ENCODE data around the gene FEV.

The FEV gene

GRCh38 chr2:218963601-218964000, 21.4 kb downstream of the FEV start:
- no peak overlapping the region for H3K27ac ChIP-seq (ENCODE audit: low read length)
- H3K9ac ChIP-seq (ENCODE audit: low read depth, low read length) = no peak overlapping the region
- H3K27me3 ChIP-seq (ENCODE audit: insufficient read depth, low read length, poor library complexity) = peaks cover 6% of the 10 kb centered on the region
- no peak for DNase-seq
- H4K20me1 ChIP-seq (ENCODE audit: insufficient read depth, low read length) = peaks cover 6% of the 10 kb centered on the region; the same call in 1 of the 2 replicates
- no peak for TF ChIP-seq EZH2 (IDR thresholded peaks at IDR 0.05; ENCODE audit: borderline replicate concordance, low read depth, low read length, severe bottlenecking)
- TF ChIP-seq, protein P1, sequence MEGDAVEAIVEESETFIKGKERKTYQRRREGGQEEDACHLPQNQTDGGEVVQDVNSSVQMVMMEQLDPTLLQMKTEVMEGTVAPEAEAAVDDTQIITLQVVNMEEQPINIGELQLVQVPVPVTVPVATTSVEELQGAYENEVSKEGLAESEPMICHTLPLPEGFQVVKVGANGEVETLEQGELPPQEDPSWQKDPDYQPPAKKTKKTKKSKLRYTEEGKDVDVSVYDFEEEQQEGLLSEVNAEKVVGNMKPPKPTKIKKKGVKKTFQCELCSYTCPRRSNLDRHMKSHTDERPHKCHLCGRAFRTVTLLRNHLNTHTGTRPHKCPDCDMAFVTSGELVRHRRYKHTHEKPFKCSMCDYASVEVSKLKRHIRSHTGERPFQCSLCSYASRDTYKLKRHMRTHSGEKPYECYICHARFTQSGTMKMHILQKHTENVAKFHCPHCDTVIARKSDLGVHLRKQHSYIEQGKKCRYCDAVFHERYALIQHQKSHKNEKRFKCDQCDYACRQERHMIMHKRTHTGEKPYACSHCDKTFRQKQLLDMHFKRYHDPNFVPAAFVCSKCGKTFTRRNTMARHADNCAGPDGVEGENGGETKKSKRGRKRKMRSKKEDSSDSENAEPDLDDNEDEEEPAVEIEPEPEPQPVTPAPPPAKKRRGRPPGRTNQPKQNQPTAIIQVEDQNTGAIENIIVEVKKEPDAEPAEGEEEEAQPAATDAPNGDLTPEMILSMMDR (IDR thresholded peaks at IDR 0.05; ENCODE audit: borderline replicate concordance, extremely low read depth, low read length, poor library complexity, severe bottlenecking) = no peak
- no peaks in the 10 kb centered on the region for H3K36me3 ChIP-seq (ENCODE audit: insufficient read depth, low read length)
- H3K4me3 ChIP-seq (ENCODE audit: low read depth in 1 of 2, low read length in 2 of 2) = no peak overlapping the region
- no peaks in the 10 kb centered on the region for H3K4me1 ChIP-seq (ENCODE audit: insufficient read depth, low read length)
- ATAC-seq (ENCODE audit: insufficient read depth, low read depth) = no peak
- H2AFZ ChIP-seq (ENCODE audit: low read depth, low read length) = no peak overlapping the region
- no peaks in the 10 kb centered on the region for H3K79me2 ChIP-seq (ENCODE audit: insufficient read depth, low read length)
- no peak overlapping the region for H3K4me2 ChIP-seq (ENCODE audit: insufficient read depth, low read length)
- H3K9me3 ChIP-seq (ENCODE audit: insufficient read depth, low read length, severe bottlenecking) = no peaks in the 10 kb centered on the region

- Histone ChIP-seq H3K4me3 (ENCODE audit: low read depth in 1 of 2, low read length in 2 of 2) (no peak overlapping the region), H3K9ac (ENCODE audit: low read depth, low read length) (no peak overlapping the region), H3K4me2 (ENCODE audit: insufficient read depth, low read length) (no peak overlapping the region), H3K4me1 (ENCODE audit: insufficient read depth, low read length) (no peaks in the 10 kb centered on the region), H3K27me3 (ENCODE audit: insufficient read depth, low read length, poor library complexity) (peaks cover 6% of the 10 kb centered on the region), H3K27ac (ENCODE audit: low read length) (no peak overlapping the region), H3K79me2 (ENCODE audit: insufficient read depth, low read length) (no peaks in the 10 kb centered on the region), H3K36me3 (ENCODE audit: insufficient read depth, low read length) (no peaks in the 10 kb centered on the region), H3K9me3 (ENCODE audit: insufficient read depth, low read length, severe bottlenecking) (no peaks in the 10 kb centered on the region), H4K20me1 (ENCODE audit: insufficient read depth, low read length) (peaks cover 6% of the 10 kb centered on the region; the same call in 1 of the 2 replicates), H2AFZ (ENCODE audit: low read depth, low read length) (no peak overlapping the region)
- DNase-seq = peak; percentile 55
- ATAC-seq (ENCODE audit: insufficient read depth, low read depth) = peak; percentile 52; the same call in 1 of the 3 replicates
- TF ChIP-seq, protein P1 (IDR thresholded peaks at IDR 0.05; ENCODE audit: borderline replicate concordance, extremely low read depth, low read length, poor library complexity, severe bottlenecking) = no peak
- TF ChIP-seq EZH2 (IDR thresholded peaks at IDR 0.05; ENCODE audit: borderline replicate concordance, low read depth, low read length, severe bottlenecking) = no peak
These were observed 22.0 kb downstream of the FEV start for GRCh38 chr2:218962859-218963492.

DNA sequence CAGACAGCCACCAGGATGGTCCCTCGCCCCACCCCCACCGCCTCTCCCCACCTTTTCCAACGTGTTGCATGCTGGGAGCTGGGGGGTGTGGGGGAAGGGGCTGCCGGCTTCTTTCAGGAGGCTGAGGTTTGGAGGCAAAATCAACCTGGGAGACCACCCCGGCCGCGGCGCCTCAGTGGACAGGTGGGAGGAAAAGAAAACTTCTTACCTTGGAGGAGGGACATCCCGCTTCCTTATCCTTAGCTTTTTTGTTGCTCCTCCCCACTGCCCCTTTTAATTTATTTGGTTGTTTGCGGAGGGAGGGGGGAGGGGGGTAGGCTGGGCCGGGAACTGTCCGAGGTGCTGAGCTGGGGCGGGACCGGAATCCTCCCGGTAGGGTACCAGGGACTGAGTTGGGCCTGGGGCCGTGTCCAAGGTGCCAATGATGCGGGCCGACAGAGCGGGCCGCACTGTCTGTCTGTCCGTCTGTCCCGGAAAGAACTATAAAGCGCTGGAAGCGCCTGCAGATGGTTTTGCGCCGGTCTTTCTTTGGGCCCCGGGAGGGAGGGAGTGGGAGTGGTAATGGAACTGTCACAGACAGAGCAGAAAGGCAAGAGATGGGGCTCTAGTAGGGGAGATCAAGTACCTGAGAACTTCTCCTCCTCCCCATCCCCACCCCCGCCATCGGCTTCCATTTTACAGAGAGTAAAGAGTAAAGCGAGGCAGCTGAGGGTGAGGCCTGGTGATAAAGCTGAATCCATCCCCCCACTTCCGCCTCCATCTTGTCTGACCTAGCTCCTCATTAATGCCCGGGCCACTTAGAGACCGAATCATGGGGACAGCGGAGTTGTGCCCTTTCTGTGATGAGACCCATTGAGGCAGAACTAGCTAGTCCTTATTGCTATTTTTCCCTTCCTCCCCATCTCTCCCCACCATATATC, 23.1 kb downstream of the FEV start:
- H3K9me3 ChIP-seq (ENCODE audit: insufficient read depth, low read length, severe bottlenecking) = no peaks in the 10 kb centered on the region
- H4K20me1 ChIP-seq (ENCODE audit: insufficient read depth, low read length) = peaks cover 6% of the 10 kb centered on the region; the same call in 1 of the 2 replicates
- H3K79me2 ChIP-seq (ENCODE audit: insufficient read depth, low read length) = no peaks in the 10 kb centered on the region
- H2AFZ ChIP-seq (ENCODE audit: low read depth, low read length) = no peak overlapping the region
- H3K36me3 ChIP-seq (ENCODE audit: insufficient read depth, low read length) = no peaks in the 10 kb centered on the region
- ATAC-seq (ENCODE audit: insufficient read depth, low read depth) (peak; percentile 44; the same call in 1 of the 3 replicates), DNase-seq (peak; percentile 28)
- peaks cover 6% of the 10 kb centered on the region for H3K27me3 ChIP-seq (ENCODE audit: insufficient read depth, low read length, poor library complexity)
- no peak overlapping the region for H3K27ac ChIP-seq (ENCODE audit: low read length)
- H3K9ac ChIP-seq (ENCODE audit: low read depth, low read length) = no peak overlapping the region
- no peak for TF ChIP-seq EZH2 (IDR thresholded peaks at IDR 0.05; ENCODE audit: borderline replicate concordance, low read depth, low read length, severe bottlenecking)
- TF ChIP-seq, protein P1 (IDR thresholded peaks at IDR 0.05; ENCODE audit: borderline replicate concordance, extremely low read depth, low read length, poor library complexity, severe bottlenecking) = no peak
- no peaks in the 10 kb centered on the region for H3K4me1 ChIP-seq (ENCODE audit: insufficient read depth, low read length)
- no peak overlapping the region for H3K4me3 ChIP-seq (ENCODE audit: low read depth in 1 of 2, low read length in 2 of 2)
- H3K4me2 ChIP-seq (ENCODE audit: insufficient read depth, low read length) = no peak overlapping the region

All from DND-41 (cell line).